K562 (cell line): ENCODE results near the gene HOXA7. TPM values are rescaled to one million over a fixed set of nuclear protein-coding genes. Genes with fewer than 3 reads are reported as not detected.

Experiments
- ATAC-seq: fragments of 200-7000 bp; cut with Tn5 transposase; 3 replicates; pipeline ENCODE4 v1.9.1; 2020; ENCODE audit warnings: moderate library complexity
- BruUV-seq: library from RNA; stranded (reverse); fragments of 400-500 nt; replicated peaks from 2 replicates; lab custom pipeline; 2021; lab: Mats Ljungman, UMichigan
- CTCF ChIA-PET: fragments of 300-600 bp; formaldehyde crosslinking; extraction: SDS; loops from one replicate; lab custom pipeline; 2021; ENCODE audit warnings: low intra/inter-chr PET ratio; lab: Yijun Ruan, JAX
- POLR2A ChIA-PET: fragments of 300-600, 350-650 bp; sonication (Branson Sonifier 250); formaldehyde crosslinking; extraction: SDS; loops from one replicate; lab custom pipeline; 2021; ENCODE audit warnings: antibody characterized with exemption, inconsistent platforms; lab: Yijun Ruan, JAX
- DNase-seq, 4 experiments: peaks; one replicate each; pipeline versions ENCODE4 v3.0.0 to v3.0.0-alpha.2; 2011 to 2018; ENCODE audit warnings: low spot score in 3 of 4, mixed read lengths in 3 of 4; ENCODE audit errors: extremely low read depth in 1 of 4
- FAIRE-seq: peaks from 2 replicates; lab custom pipeline; 2011; peaks lifted over from hg19 to GRCh38; lab: Jason Lieb, UNC
- H2AFZ ChIP-seq: 2 replicates; pipeline ENCODE4 v1.6.0; 2011; ENCODE audit warnings: low read depth, low read length, control low read depth, inconsistent platforms
- H3K27ac ChIP-seq: fragments of 200-600 bp; 3 replicates; pipeline ENCODE4 v1.8.0; 2011; ENCODE audit warnings: low read depth, mild to moderate bottlenecking, control low read depth, inconsistent platforms, low read length, moderate library complexity, mixed read lengths; ENCODE audit errors: extremely low read depth
- H3K27me3 ChIP-seq, 2 experiments: fragments of 300-600 bp in 1 of 2; 2 replicates in 1 of 2; 3 replicates in 1 of 2; pipeline versions ENCODE4 v1.6.0 to v1.8.0; 2011; ENCODE audit warnings: inconsistent platforms in 2 of 2, low read length in 2 of 2, mild to moderate bottlenecking in 1 of 2, mixed read lengths in 1 of 2, moderate library complexity in 1 of 2; ENCODE audit not compliant: control insufficient read depth in 2 of 2, insufficient read depth in 2 of 2
- H3K36me3 ChIP-seq: fragments of 300-600 bp; 3 replicates; pipeline ENCODE4 v1.8.0; 2011; ENCODE audit warnings: mild to moderate bottlenecking, low read length, inconsistent platforms; ENCODE audit not compliant: control insufficient read depth, insufficient read depth
- H3K4me1 ChIP-seq, 2 experiments: fragments of 200-600 bp in 1 of 2; replicated peaks in 1 of 2; 2 replicates in 1 of 2; 3 replicates in 1 of 2; pipeline versions ENCODE4 v1.5.1 to v1.8.0; 2011; ENCODE audit warnings: inconsistent platforms in 2 of 2, low read length in 2 of 2, mild to moderate bottlenecking in 1 of 2, mixed read lengths in 1 of 2, moderate library complexity in 1 of 2; ENCODE audit not compliant: control insufficient read depth in 2 of 2, insufficient read depth in 2 of 2
- H3K4me2 ChIP-seq: 2 replicates; pipeline ENCODE4 v1.6.1; 2011; ENCODE audit warnings: low read length, control low read depth, inconsistent platforms, mixed read lengths; ENCODE audit not compliant: insufficient read depth
- H3K4me3 ChIP-seq: fragments of 200-600 bp; sonication (generic), shearing (Covaris generic); 2 replicates; pipeline ENCODE4 v1.5.1; 2016; ENCODE audit warnings: control low read depth, inconsistent platforms
- H3K79me2 ChIP-seq: fragments of 200-600 bp; 3 replicates; pipeline ENCODE4 v1.8.0; 2011; ENCODE audit warnings: low read length, inconsistent platforms; ENCODE audit not compliant: control insufficient read depth, insufficient read depth
- H3K9ac ChIP-seq, 2 experiments: 2 replicates each; pipeline versions ENCODE4 v1.6.0 to v1.6.1; 2011; ENCODE audit warnings: low read depth in 2 of 2, low read length in 2 of 2, control low read depth in 1 of 2, inconsistent platforms in 1 of 2, mild to moderate bottlenecking in 1 of 2, mixed read lengths in 1 of 2; ENCODE audit not compliant: insufficient read depth in 1 of 2
- H3K9me1 ChIP-seq: one replicate; pipeline ENCODE4 v1.6.0; 2011; ENCODE audit warnings: inconsistent platforms, mild to moderate bottlenecking, low read length, moderate library complexity; ENCODE audit not compliant: control insufficient read depth, insufficient read depth
- H3K9me3 ChIP-seq: replicated peaks from 2 replicates; pipeline ENCODE4 v1.5.1; 2011; ENCODE audit warnings: low read depth, low read length, inconsistent platforms; ENCODE audit not compliant: control insufficient read depth, insufficient read depth
- H4K20me1 ChIP-seq: replicated peaks from 2 replicates; pipeline ENCODE4 v1.6.1; 2011; ENCODE audit warnings: low read length, inconsistent platforms, mixed read lengths; ENCODE audit not compliant: control insufficient read depth, insufficient read depth
- ADNP ChIP-seq: fragments of 200-800 bp; sonication (Bioruptor generic); IDR thresholded peaks from 2 replicates; pipeline ENCODE4 v1.6.1; 2016; ENCODE audit warnings: missing genetic modification characterization, missing compliant biosample characterization
- HMG20B ChIP-seq: fragments of 250-450 bp; sonication (Bioruptor Pico); IDR thresholded peaks from 2 replicates; pipeline ENCODE4 v1.5.0; 2021; ENCODE audit warnings: mild to moderate bottlenecking
- KAT7 ChIP-seq: sonication (generic); formaldehyde crosslinking; IDR thresholded peaks from 2 replicates; pipeline ENCODE4 v1.8.0; 2022; ENCODE audit warnings: missing genetic modification reagents, mild to moderate bottlenecking, borderline replicate concordance
- LEF1 ChIP-seq: fragments of 450-650 bp; IDR thresholded peaks from 2 replicates; pipeline ENCODE4 v1.6.1; 2016; ENCODE audit warnings: mild to moderate bottlenecking
- RBM14 ChIP-seq: fragments of 200-400 bp; formaldehyde crosslinking; IDR thresholded peaks from 2 replicates; pipeline ENCODE4 v1.6.1; 2018; ENCODE audit warnings: low read depth, mild to moderate bottlenecking, low read length, moderate library complexity, borderline replicate concordance; ENCODE audit not compliant: insufficient read depth
- TFAP4 ChIP-seq: sonication (generic); formaldehyde crosslinking; IDR thresholded peaks from 2 replicates; pipeline ENCODE4 v1.8.0; 2022; ENCODE audit warnings: missing genetic modification reagents, mild to moderate bottlenecking, moderate library complexity, borderline replicate concordance
- ZNF444 ChIP-seq: fragments of 250-450 bp; sonication (Bioruptor Pico); IDR thresholded peaks from 2 replicates; pipeline ENCODE4 v1.4.0; 2020; ENCODE audit warnings: mild to moderate bottlenecking, moderate library complexity
- WGBS: fragments of 100-300 bp; shearing (Covaris generic); methylation state at CpG from one replicate; pipeline ENCODE4 v1.1.6; 2016; ENCODE audit warnings: low coverage, mixed read lengths; ENCODE audit not compliant: insufficient coverage; ENCODE audit errors: missing lambda C conversion rate; 5-methylcytosine and 5-hydroxymethylcytosine counted together
- in situ Hi-C: fragments of 300-500 bp; cut with MboI; formaldehyde crosslinking; loops from 4 replicates; pipeline ENCODE4 v1.15.0; 2018; ENCODE audit warnings: inconsistent platforms, mixed read lengths
- intact Hi-C: fragments of 100-400 bp; cut with micrococcal nuclease; formaldehyde crosslinking; loops from 2 replicates; pipeline ENCODE4 v1.14.2; 2022
- polyA plus RNA-seq, 8 experiments: library from polyadenylated mRNA; depleted of rRNA in 4 of 8; stranded (reverse) in 5 of 8; unstranded in 3 of 8; fragments of >200 nt; fragmentation: Nextera tagmentation in 2 of 8; fragmentation: Illumina TruSeq in 1 of 8; extraction: Ambion mirVana in 2 of 8; extraction: Trizol in 1 of 8; gene quantifications; 2 replicates each; pipeline versions ENCODE4 v1.2.1 to v1.2.3, GENCODE V29; 2011 to 2014; ENCODE audit warnings: inconsistent platforms in 1 of 8, missing spikeins in 1 of 8
- total RNA-seq, 7 experiments: library from RNA; depleted of rRNA in 6 of 7; stranded (reverse); fragments of >200 nt in 6 of 7; fragmentation: Illumina TruSeq in 2 of 7; extraction: Trizol in 2 of 7; gene quantifications; 2 replicates each; pipeline versions ENCODE4 v1.2.1 to v1.2.3, GENCODE V29; 2011 to 2021; ENCODE audit warnings: low replicate concordance in 1 of 7

The HOXA7 gene
- total and polyA plus RNA-seq, 9 of the 15 experiments (the other 6 are each of a cell fraction or from before 2014, with no cell fraction given): not detected

GRCh38 chr7:27133409-27134231 lies 22.9 kb downstream of the HOXA7 start:
- H3K4me2 ChIP-seq: no peak overlapping the region
- H3K79me2 ChIP-seq: no peaks in the 10 kb centered on the region
- CTCF ChIA-PET: no interaction called here

More at GRCh38 chr7:27133409-27134231, 22.9 kb downstream of the HOXA7 start:
- DNase-seq: no peak
- TF ChIP-seq TFAP4: no peak
- TF ChIP-seq KAT7 (CRISPR knock-in tag): no peak
- TF ChIP-seq RBM14: no peak
- TF ChIP-seq ZNF444 (CRISPR knock-in tag): no peak
- no peak for TF ChIP-seq ADNP (tag)
- TF ChIP-seq HMG20B (CRISPR knock-in tag): no peak
- TF ChIP-seq LEF1: no peak
- in situ Hi-C loops: no loop called here
- H3K9me3 ChIP-seq: no peaks in the 10 kb centered on the region
- no peaks in the 10 kb centered on the region for H4K20me1 ChIP-seq
- BruUV-seq: no TSS peak
- no peak for ATAC-seq
- intact Hi-C loops: no loop called here
- H3K9ac ChIP-seq: no peak overlapping the region
- no peaks in the 10 kb centered on the region for H3K36me3 ChIP-seq
- POLR2A ChIA-PET: no interaction called here
- H3K27me3 ChIP-seq: peaks cover 26 to 33% of the 10 kb centered on the region in 2 experiments
- FAIRE-seq: no peak
- H3K9me1 ChIP-seq: no peaks in the 10 kb centered on the region
- H3K27ac ChIP-seq: no peak overlapping the region
- no peak overlapping the region for H2AFZ ChIP-seq
- no peak overlapping the region for H3K4me3 ChIP-seq
- H3K4me1 ChIP-seq: peaks cover 0 to 7% of the 10 kb centered on the region in 2 experiments; a peak in 1 of 5 replicates
- 4% methylated on average over 18 of the region's 18 CpGs for WGBS
